ENCODE results near the gene CRISPLD2.

Gene CRISPLD2

GRCh38 chr16:84843149-84844048 is 23.6 kb downstream of the CRISPLD2 start:
- no peak overlapping the region for H3K27ac ChIP-seq (replicated peaks; ENCODE audit: low read length)
- H3K4me3 ChIP-seq (ENCODE audit: low read length in 2 of 2) = no peak overlapping the region
- H3K23ac ChIP-seq (ENCODE audit: low read depth, low read length, poor library complexity) = peak overlapping the region; percentile 32
- H3K4ac ChIP-seq (ENCODE audit: low read length) = no peak overlapping the region
- no peaks in the 10 kb centered on the region for H3K36me3 ChIP-seq (replicated peaks in 1 of 2; ENCODE audit: control insufficient read depth in 2 of 2, insufficient read depth in 2 of 2, low read length in 2 of 2)
- no peak overlapping the region for H3K4me2 ChIP-seq (ENCODE audit: insufficient read depth, low read length, poor library complexity, severe bottlenecking)
- peak overlapping the region; percentile 72 for H3K18ac ChIP-seq (ENCODE audit: low read length)
- H3K9ac ChIP-seq (ENCODE audit: low read depth, low read length, poor library complexity) = no peak overlapping the region
- no peak overlapping the region for H2BK5ac ChIP-seq (ENCODE audit: low read length)
- no peaks in the 10 kb centered on the region for H3K79me1 ChIP-seq (ENCODE audit: low read depth, low read length)
- H2BK12ac ChIP-seq (ENCODE audit: low read length) = no peak overlapping the region
- no peak overlapping the region for H2BK120ac ChIP-seq (ENCODE audit: low read depth, low read length)
- H2BK15ac ChIP-seq (ENCODE audit: low read length) = peak overlapping the region; percentile 78
- peak overlapping the region; percentile 10 for H2AFZ ChIP-seq (ENCODE audit: low read length)
- WGBS, 2 donors (ENCODE audit: extremely low coverage in 2 of 2, insufficient read length in 2 of 2, insufficient replicate concordance in 1 of 2) = no CpG with 5 or more reads among the region's 13 CpGs
- H4K91ac ChIP-seq (ENCODE audit: low read depth, low read length, poor library complexity) = no peak overlapping the region
- no peak for DNase-seq (ENCODE audit: low spot score)
- peaks cover 14 to 36% of the 10 kb centered on the region in 2 donors for H3K4me1 ChIP-seq (ENCODE audit: control insufficient read depth in 2 of 2, insufficient read depth in 1 of 2, low read depth in 1 of 2, low read length in 2 of 2)
- H3K14ac ChIP-seq (ENCODE audit: low read length) = no peak overlapping the region
- H3K9me3 ChIP-seq (replicated peaks in 1 of 2; ENCODE audit: control insufficient read depth in 2 of 2, insufficient read depth in 1 of 2, low read depth in 1 of 2, low read length in 2 of 2) = no peaks in the 10 kb centered on the region
- H3K27me3 ChIP-seq (ENCODE audit: control insufficient read depth in 3 of 3, insufficient read depth in 3 of 3, low read depth in 1 of 3, low read length in 3 of 3) = peaks cover 0 to 86% (median 20%) of the 10 kb centered on the region in 3 experiments
- no peak overlapping the region for H4K8ac ChIP-seq (ENCODE audit: low read depth, low read length)
- H2AK5ac ChIP-seq (ENCODE audit: low read depth, low read length) = peak overlapping the region; percentile 76

GRCh38 chr16:84844049-84844350 is 24.2 kb downstream of the CRISPLD2 start:
- no peak overlapping the region for H2BK120ac ChIP-seq (ENCODE audit: low read depth, low read length)
- H4K8ac ChIP-seq (ENCODE audit: low read depth, low read length) = no peak overlapping the region
- peaks cover 0 to 85% (median 20%) of the 10 kb centered on the region in 3 experiments for H3K27me3 ChIP-seq (ENCODE audit: control insufficient read depth in 3 of 3, insufficient read depth in 3 of 3, low read depth in 1 of 3, low read length in 3 of 3)
- no peak overlapping the region for H2AFZ ChIP-seq (ENCODE audit: low read length)
- no peak overlapping the region for H4K91ac ChIP-seq (ENCODE audit: low read depth, low read length, poor library complexity)
- H2BK5ac ChIP-seq (ENCODE audit: low read length) = no peak overlapping the region
- peak overlapping the region; percentile 78 for H2BK15ac ChIP-seq (ENCODE audit: low read length)
- no peak overlapping the region for H3K4ac ChIP-seq (ENCODE audit: low read length)
- H2BK12ac ChIP-seq (ENCODE audit: low read length) = no peak overlapping the region
- peaks cover 14 to 38% of the 10 kb centered on the region in 2 donors for H3K4me1 ChIP-seq (ENCODE audit: control insufficient read depth in 2 of 2, insufficient read depth in 1 of 2, low read depth in 1 of 2, low read length in 2 of 2)
- no peak overlapping the region for H3K9ac ChIP-seq (ENCODE audit: low read depth, low read length, poor library complexity)
- H3K79me1 ChIP-seq (ENCODE audit: low read depth, low read length) = no peaks in the 10 kb centered on the region
- no peak overlapping the region for H3K4me3 ChIP-seq (ENCODE audit: low read length in 2 of 2)
- H3K27ac ChIP-seq (replicated peaks; ENCODE audit: low read length) = no peak overlapping the region
- no peaks in the 10 kb centered on the region for H3K9me3 ChIP-seq (replicated peaks in 1 of 2; ENCODE audit: control insufficient read depth in 2 of 2, insufficient read depth in 1 of 2, low read depth in 1 of 2, low read length in 2 of 2)
- H3K14ac ChIP-seq (ENCODE audit: low read length) = no peak overlapping the region
- peak overlapping the region; percentile 32 for H3K23ac ChIP-seq (ENCODE audit: low read depth, low read length, poor library complexity)
- peak overlapping the region; percentile 72 for H3K18ac ChIP-seq (ENCODE audit: low read length)
- no peak overlapping the region for H3K4me2 ChIP-seq (ENCODE audit: insufficient read depth, low read length, poor library complexity, severe bottlenecking)
- no peak for DNase-seq (ENCODE audit: low spot score)
- peak overlapping the region; percentile 76 for H2AK5ac ChIP-seq (ENCODE audit: low read depth, low read length)
- WGBS, 2 donors (ENCODE audit: extremely low coverage in 2 of 2, insufficient read length in 2 of 2, insufficient replicate concordance in 1 of 2) = no CpG with 5 or more reads among the region's 5 CpGs
- H3K36me3 ChIP-seq (replicated peaks in 1 of 2; ENCODE audit: control insufficient read depth in 2 of 2, insufficient read depth in 2 of 2, low read length in 2 of 2) = no peaks in the 10 kb centered on the region

DNA sequence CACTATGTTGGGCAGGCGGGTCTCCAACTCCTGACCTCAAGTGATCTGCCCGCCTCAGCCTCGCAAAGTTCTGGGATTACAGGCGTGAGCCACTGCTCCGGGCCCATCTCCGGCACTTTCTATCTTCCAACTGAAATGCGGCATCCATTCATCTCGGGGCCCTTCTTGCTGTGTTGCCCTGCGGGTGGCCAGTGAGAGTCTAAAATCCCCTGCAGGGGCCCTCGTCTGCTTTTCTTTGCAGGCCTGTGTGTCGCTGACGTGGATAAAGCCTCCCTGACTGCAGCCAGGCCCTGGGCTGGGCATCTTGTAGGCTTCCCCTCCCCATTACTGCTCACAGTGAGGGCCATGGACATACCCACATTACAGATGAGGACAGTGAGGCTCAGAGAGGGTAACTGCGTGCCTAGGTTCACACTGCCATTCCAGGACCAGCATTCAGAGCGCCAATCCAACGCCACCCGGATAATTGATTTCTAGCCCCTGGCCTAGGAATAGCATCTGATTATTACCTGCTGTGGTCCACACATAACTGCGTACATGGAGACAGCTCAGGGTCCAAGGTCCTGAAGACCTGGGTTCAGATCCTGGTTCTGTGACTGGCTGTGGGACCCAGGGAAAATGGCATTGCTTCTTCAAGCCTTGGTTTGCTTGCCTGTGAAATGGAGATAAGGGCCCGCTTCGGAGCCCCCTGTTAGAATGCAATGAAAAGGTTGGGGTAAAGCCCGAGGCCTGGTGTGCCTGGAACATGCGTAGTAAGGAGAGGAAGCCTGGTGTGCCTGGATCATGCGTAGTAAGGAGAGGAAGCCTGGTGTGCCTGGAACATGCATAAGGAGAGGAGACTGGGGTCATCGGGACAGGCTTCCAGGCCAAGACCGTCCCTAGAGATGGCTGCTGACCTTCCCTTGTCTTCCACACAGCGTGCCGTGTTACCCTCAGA is 25.0 kb downstream of the CRISPLD2 start:
- WGBS, 2 donors (ENCODE audit: extremely low coverage in 2 of 2, insufficient read length in 2 of 2, insufficient replicate concordance in 1 of 2) = no CpG with 5 or more reads among the region's 26 CpGs
- no peak overlapping the region for H3K27ac ChIP-seq (replicated peaks; ENCODE audit: low read length)

More for the DNA sequence above, 25.0 kb downstream of the CRISPLD2 start:
- no peak overlapping the region for H2BK15ac ChIP-seq (ENCODE audit: low read length)
- no peak overlapping the region for H2AK5ac ChIP-seq (ENCODE audit: low read depth, low read length)
- no peaks in the 10 kb centered on the region for H3K36me3 ChIP-seq (replicated peaks in 1 of 2; ENCODE audit: control insufficient read depth in 2 of 2, insufficient read depth in 2 of 2, low read length in 2 of 2)
- no peak overlapping the region for H2BK5ac ChIP-seq (ENCODE audit: low read length)
- H3K4me1 ChIP-seq (ENCODE audit: control insufficient read depth in 2 of 2, insufficient read depth in 1 of 2, low read depth in 1 of 2, low read length in 2 of 2) = peaks cover 14 to 38% of the 10 kb centered on the region in 2 donors
- H3K18ac ChIP-seq (ENCODE audit: low read length) = peak overlapping the region; percentile 73
- DNase-seq (ENCODE audit: low spot score) = peak; percentile 33
- no peak overlapping the region for H2AFZ ChIP-seq (ENCODE audit: low read length)
- H3K4me2 ChIP-seq (ENCODE audit: insufficient read depth, low read length, poor library complexity, severe bottlenecking) = no peak overlapping the region
- no peak overlapping the region for H3K4ac ChIP-seq (ENCODE audit: low read length)
- H3K4me3 ChIP-seq (ENCODE audit: low read length in 2 of 2) = no peak overlapping the region
- no peak overlapping the region for H2BK12ac ChIP-seq (ENCODE audit: low read length)
- peak overlapping the region; percentile 36 for H3K23ac ChIP-seq (ENCODE audit: low read depth, low read length, poor library complexity)
- H4K8ac ChIP-seq (ENCODE audit: low read depth, low read length) = no peak overlapping the region
- peak overlapping the region; percentile 51 for H3K9ac ChIP-seq (ENCODE audit: low read depth, low read length, poor library complexity)
- no peaks in the 10 kb centered on the region for H3K9me3 ChIP-seq (replicated peaks in 1 of 2; ENCODE audit: control insufficient read depth in 2 of 2, insufficient read depth in 1 of 2, low read depth in 1 of 2, low read length in 2 of 2)
- no peak overlapping the region for H3K14ac ChIP-seq (ENCODE audit: low read length)
- peaks cover 0 to 84% (median 20%) of the 10 kb centered on the region in 3 experiments for H3K27me3 ChIP-seq (ENCODE audit: control insufficient read depth in 3 of 3, insufficient read depth in 3 of 3, low read depth in 1 of 3, low read length in 3 of 3)
- no peak overlapping the region for H4K91ac ChIP-seq (ENCODE audit: low read depth, low read length, poor library complexity)
- no peaks in the 10 kb centered on the region for H3K79me1 ChIP-seq (ENCODE audit: low read depth, low read length)
- H2BK120ac ChIP-seq (ENCODE audit: low read depth, low read length) = no peak overlapping the region
